ENCODE results near the gene CTNNA3. TPM values are rescaled to one million over a fixed set of nuclear protein-coding genes. Genes with fewer than 3 reads are reported as not detected.

CTNNA3 gene
- total and polyA plus RNA-seq, 2 donors (not counting 3 experiments of a cell fraction or from before 2014, with no cell fraction given): not detected

DNA sequence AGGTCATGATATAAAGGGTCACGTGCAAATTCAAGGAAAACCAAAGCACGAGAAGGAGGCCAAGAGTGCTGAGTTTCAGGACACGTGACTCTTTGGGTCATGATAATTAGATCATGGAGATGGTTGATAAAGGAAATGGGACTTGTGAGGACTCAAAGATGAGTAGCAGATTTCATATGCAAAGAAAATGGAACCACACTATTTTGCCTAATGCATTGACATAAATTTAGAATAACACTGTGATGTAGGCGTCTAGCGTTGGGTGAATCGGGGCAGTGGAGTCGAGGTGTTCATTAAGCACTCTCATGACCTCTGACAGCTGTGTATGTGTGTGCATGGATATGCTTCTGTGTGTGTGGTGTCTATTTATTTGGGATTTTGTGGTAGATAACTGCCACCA, 1795.7 kb downstream of the CTNNA3 start:
- DNase-seq (ENCODE audit: low read depth, low spot score) (no peak), FAIRE-seq (no peak)
- TF ChIP-seq MYC (IDR thresholded peaks at IDR 0.05; ENCODE audit: low read depth, low read length) (no peak), CTCF (IDR thresholded peaks at IDR 0.05; ENCODE audit: extremely low read depth in 1 of 2, insufficient read depth in 1 of 2, low read depth in 1 of 2, low read length in 2 of 2) (no peak), JUN (IDR thresholded peaks at IDR 0.05; ENCODE audit: borderline replicate concordance, insufficient read depth, insufficient read length, low read depth) (no peak), EZH2 (IDR thresholded peaks at IDR 0.05; ENCODE audit: borderline replicate concordance, low read depth, low read length, severe bottlenecking) (no peak)
- TF ChIP-seq, protein P1, sequence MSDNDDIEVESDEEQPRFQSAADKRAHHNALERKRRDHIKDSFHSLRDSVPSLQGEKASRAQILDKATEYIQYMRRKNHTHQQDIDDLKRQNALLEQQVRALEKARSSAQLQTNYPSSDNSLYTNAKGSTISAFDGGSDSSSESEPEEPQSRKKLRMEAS (IDR thresholded peaks at IDR 0.05; ENCODE audit: insufficient read depth, insufficient read length): no peak
- intact Hi-C loops (cut with micrococcal nuclease) (no loop called here), dilution Hi-C loops (cut with MboI; ENCODE audit: extremely low pct_ligation_motif_present, low sequenced_read_pairs) (no loop called here)
- Histone ChIP-seq H2AFZ (ENCODE audit: low read depth, low read length) (no peak overlapping the region), H3K36me3 (ENCODE audit: control insufficient read depth in 2 of 2, extremely low read depth in 1 of 2, insufficient read depth in 2 of 2, low read length in 2 of 2) (no peaks in the 10 kb centered on the region), H3K9me3 (replicated peaks; ENCODE audit: control insufficient read depth, insufficient read depth, low read length) (no peaks in the 10 kb centered on the region), H3K4me1 (ENCODE audit: control insufficient read depth, extremely low read depth, insufficient read depth, low read length) (no peaks in the 10 kb centered on the region), H3K9me1 (replicated peaks; ENCODE audit: control insufficient read depth, extremely low read depth, insufficient read depth, low read length) (no peaks in the 10 kb centered on the region), H3K79me2 (ENCODE audit: control insufficient read depth, insufficient read depth, low read length) (no peaks in the 10 kb centered on the region), H4K20me1 (replicated peaks; ENCODE audit: control insufficient read depth, extremely low read depth, insufficient read depth, low read length) (no peaks in the 10 kb centered on the region), H3K9ac (replicated peaks; ENCODE audit: extremely low read depth, insufficient read depth, low read length) (no peak overlapping the region), H3K27ac (ENCODE audit: insufficient read depth, low read depth, low read length) (no peak overlapping the region), H3K4me2 (ENCODE audit: insufficient read depth, low read length) (no peak overlapping the region), H3K27me3 (ENCODE audit: control insufficient read depth in 2 of 2, insufficient read depth in 2 of 2, low read length in 2 of 2) (no peaks in the 10 kb centered on the region), H3K4me3 (replicated peaks in 1 of 3; ENCODE audit: insufficient read depth in 1 of 3, low read depth in 1 of 3, low read length in 3 of 3) (no peak overlapping the region)
- ChIA-PET POLR2A (no interaction called here), CTCF (no interaction called here)
- no TSS peak for BruUV-seq (replicated peaks)

- no peak for DNase-seq (ENCODE audit: low read depth, low spot score)
These were observed 1797.9 kb downstream of the CTNNA3 start for GRCh38 chr10:65898055-65898454.

More at GRCh38 chr10:65898055-65898454, 1797.9 kb downstream of the CTNNA3 start:
- no TSS peak for BruUV-seq (replicated peaks)
- ChIA-PET POLR2A (no interaction called here), CTCF (no interaction called here)
- H3K4me1 ChIP-seq (ENCODE audit: control insufficient read depth, extremely low read depth, insufficient read depth, low read length): no peaks in the 10 kb centered on the region
- no peak for FAIRE-seq
- no peaks in the 10 kb centered on the region for H4K20me1 ChIP-seq (replicated peaks; ENCODE audit: control insufficient read depth, extremely low read depth, insufficient read depth, low read length)
- no peaks in the 10 kb centered on the region for H3K79me2 ChIP-seq (ENCODE audit: control insufficient read depth, insufficient read depth, low read length)
- H3K27ac ChIP-seq (ENCODE audit: insufficient read depth, low read depth, low read length): no peak overlapping the region
- intact Hi-C loops (cut with micrococcal nuclease): no loop called here
- no peak overlapping the region for H3K9ac ChIP-seq (replicated peaks; ENCODE audit: extremely low read depth, insufficient read depth, low read length)
- no peak overlapping the region for H3K4me2 ChIP-seq (ENCODE audit: insufficient read depth, low read length)
- no peaks in the 10 kb centered on the region for H3K36me3 ChIP-seq (ENCODE audit: control insufficient read depth in 2 of 2, extremely low read depth in 1 of 2, insufficient read depth in 2 of 2, low read length in 2 of 2)
- no peaks in the 10 kb centered on the region for H3K9me1 ChIP-seq (replicated peaks; ENCODE audit: control insufficient read depth, extremely low read depth, insufficient read depth, low read length)
- dilution Hi-C loops (cut with MboI; ENCODE audit: extremely low pct_ligation_motif_present, low sequenced_read_pairs): no loop called here
- H3K4me3 ChIP-seq (replicated peaks in 1 of 3; ENCODE audit: insufficient read depth in 1 of 3, low read depth in 1 of 3, low read length in 3 of 3): no peak overlapping the region
- H3K9me3 ChIP-seq (replicated peaks; ENCODE audit: control insufficient read depth, insufficient read depth, low read length): no peaks in the 10 kb centered on the region
- H2AFZ ChIP-seq (ENCODE audit: low read depth, low read length): no peak overlapping the region
- no peak for TF ChIP-seq POLR2AphosphoS5 (IDR thresholded peaks at IDR 0.05; ENCODE audit: insufficient read depth, low read depth, low read length)
- no peak for TF ChIP-seq POLR2A (IDR thresholded peaks at IDR 0.05; ENCODE audit: low read depth, low read length)
- no peak for TF ChIP-seq JUN (IDR thresholded peaks at IDR 0.05; ENCODE audit: borderline replicate concordance, insufficient read depth, insufficient read length, low read depth)
- no peak for TF ChIP-seq FOS (IDR thresholded peaks at IDR 0.05; ENCODE audit: borderline replicate concordance, insufficient read depth, low read length)
- TF ChIP-seq MYC (IDR thresholded peaks at IDR 0.05; ENCODE audit: low read depth, low read length): no peak
- no peak for TF ChIP-seq GATA2 (IDR thresholded peaks at IDR 0.05; ENCODE audit: insufficient read depth, insufficient read length, low read depth, low read length)
- H3K27me3 ChIP-seq (ENCODE audit: control insufficient read depth in 2 of 2, insufficient read depth in 2 of 2, low read length in 2 of 2): no peaks in the 10 kb centered on the region
